ENCODE data around the gene ZFPL1. TPM values are rescaled to one million over a fixed set of nuclear protein-coding genes. Genes with fewer than 3 reads are reported as not detected.
A peak's percentile ranks its signal among the peaks of the same experiment; 100 is the strongest.

ZFPL1 gene
- total and polyA plus RNA-seq, 9 of the 15 experiments (the other 6 are each of a cell fraction or from before 2014, with no cell fraction given) = 3.7 to 37.5 (median 22.7) TPM

DNA sequence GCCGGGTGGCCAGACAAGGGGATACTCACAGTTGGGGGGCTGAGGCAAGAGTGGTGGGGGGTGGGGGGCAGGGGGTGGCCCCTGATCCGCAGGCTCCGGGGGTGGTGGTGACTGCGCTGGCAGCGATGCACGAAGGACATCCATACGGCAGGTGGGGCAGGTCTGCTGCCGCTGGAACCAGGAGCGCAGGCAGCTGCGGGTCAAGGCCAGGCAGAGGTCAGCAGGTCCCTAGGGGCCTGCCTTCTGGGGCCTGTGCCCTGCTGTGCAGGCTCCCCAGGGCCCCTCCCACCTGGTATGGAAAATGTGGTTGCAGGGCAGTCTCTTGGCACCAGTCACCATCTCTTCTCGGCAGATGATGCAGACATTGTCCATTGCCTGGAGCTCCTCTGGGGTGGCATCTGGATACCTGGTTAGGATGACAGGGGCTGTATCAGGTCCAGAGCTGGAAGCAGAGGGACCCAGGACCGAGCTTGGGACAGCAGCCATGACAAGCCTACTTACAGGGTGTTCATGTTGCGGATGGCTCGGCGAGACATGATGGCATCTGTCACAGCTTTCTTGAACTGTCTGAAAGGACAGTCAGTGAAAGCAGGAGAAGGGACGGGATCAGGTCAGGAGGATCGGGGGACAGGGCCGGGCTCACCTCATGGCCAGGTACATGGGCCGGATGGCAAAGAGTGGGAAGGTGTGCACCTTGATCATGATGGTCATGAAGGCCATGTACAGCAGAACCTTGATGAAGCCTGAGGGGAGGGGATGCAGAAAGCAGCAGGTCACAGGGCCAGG is 46.8 kb downstream of the ZFPL1 start:
- intact Hi-C loops (cut with micrococcal nuclease) (no loop called here), in situ Hi-C loops (cut with MboI) (no loop called here)
- Histone ChIP-seq H4K20me1 (replicated peaks; ENCODE audit: control insufficient read depth, insufficient read depth, low read length) (peaks cover 9% of the 10 kb centered on the region; the same call in 1 of the 2 replicates), H3K9ac (ENCODE audit: insufficient read depth in 1 of 2, low read depth in 2 of 2, low read length in 2 of 2) (no peak overlapping the region), H3K4me1 (replicated peaks in 1 of 2; ENCODE audit: control insufficient read depth in 2 of 2, insufficient read depth in 2 of 2, low read length in 2 of 2) (peaks cover 13 to 38% of the 10 kb centered on the region in 2 experiments; a peak in 4 of 5 replicates), H3K4me2 (ENCODE audit: insufficient read depth, low read length) (no peak overlapping the region), H3K4me3 (no peak overlapping the region), H3K9me1 (ENCODE audit: control insufficient read depth, insufficient read depth, low read length) (peaks cover 4% of the 10 kb centered on the region), H3K79me2 (ENCODE audit: control insufficient read depth, insufficient read depth, low read length) (peaks cover 41% of the 10 kb centered on the region), H3K36me3 (ENCODE audit: control insufficient read depth, insufficient read depth, low read length) (peaks cover 71% of the 10 kb centered on the region), H3K27me3 (ENCODE audit: control insufficient read depth in 2 of 2, insufficient read depth in 2 of 2, low read length in 2 of 2) (no peaks in the 10 kb centered on the region), H2AFZ (ENCODE audit: low read depth, low read length) (no peak overlapping the region), H3K9me3 (replicated peaks; ENCODE audit: control insufficient read depth, insufficient read depth, low read depth, low read length) (no peaks in the 10 kb centered on the region), H3K27ac (ENCODE audit: extremely low read depth, low read depth, low read length) (no peak overlapping the region)
- BruUV-seq (replicated peaks) = no TSS peak
- ATAC-seq (no peak), FAIRE-seq (no peak), DNase-seq (ENCODE audit: extremely low read depth in 1 of 4, low spot score in 3 of 4) (no peak)
- WGBS (ENCODE audit: insufficient coverage, low coverage, missing lambda C conversion rate) = 97% methylated on average over 10 of the region's 19 CpGs
- ChIA-PET CTCF (ENCODE audit: low intra/inter-chr PET ratio) (no interaction called here), POLR2A (interaction anchor here (1.1 to 8.4 kb wide), 5 partner anchors 10 to 286 kb away, joined by 4 to 182 read pairs (median 4); partner anchors contain the start of genes FAU, MRPL49, SPDYC and ZNHIT2)
- TF ChIP-seq E2F6 (IDR thresholded peaks at IDR 0.05; ENCODE audit: borderline replicate concordance in 1 of 2, extremely low read depth in 1 of 2, insufficient read depth in 1 of 2, insufficient read length in 1 of 2, low read depth in 1 of 2, low read length in 1 of 2, poor library complexity in 1 of 2, severe bottlenecking in 1 of 2) = no peak
- TF ChIP-seq, protein P1, sequence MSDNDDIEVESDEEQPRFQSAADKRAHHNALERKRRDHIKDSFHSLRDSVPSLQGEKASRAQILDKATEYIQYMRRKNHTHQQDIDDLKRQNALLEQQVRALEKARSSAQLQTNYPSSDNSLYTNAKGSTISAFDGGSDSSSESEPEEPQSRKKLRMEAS (CRISPR knock-in tag; IDR thresholded peaks at IDR 0.05) = 0 out of 2 replicates have a peak, but pooled peaks have one; percentile 16

All from K562 (cell line).